Measurements from ENCODE around the gene MSX2. TPM values are rescaled to one million over a fixed set of nuclear protein-coding genes. Genes with fewer than 3 reads are reported as not detected.

The MSX2 gene
- total RNA-seq, 2 experiments from 2014 or later = not detected

DNA sequence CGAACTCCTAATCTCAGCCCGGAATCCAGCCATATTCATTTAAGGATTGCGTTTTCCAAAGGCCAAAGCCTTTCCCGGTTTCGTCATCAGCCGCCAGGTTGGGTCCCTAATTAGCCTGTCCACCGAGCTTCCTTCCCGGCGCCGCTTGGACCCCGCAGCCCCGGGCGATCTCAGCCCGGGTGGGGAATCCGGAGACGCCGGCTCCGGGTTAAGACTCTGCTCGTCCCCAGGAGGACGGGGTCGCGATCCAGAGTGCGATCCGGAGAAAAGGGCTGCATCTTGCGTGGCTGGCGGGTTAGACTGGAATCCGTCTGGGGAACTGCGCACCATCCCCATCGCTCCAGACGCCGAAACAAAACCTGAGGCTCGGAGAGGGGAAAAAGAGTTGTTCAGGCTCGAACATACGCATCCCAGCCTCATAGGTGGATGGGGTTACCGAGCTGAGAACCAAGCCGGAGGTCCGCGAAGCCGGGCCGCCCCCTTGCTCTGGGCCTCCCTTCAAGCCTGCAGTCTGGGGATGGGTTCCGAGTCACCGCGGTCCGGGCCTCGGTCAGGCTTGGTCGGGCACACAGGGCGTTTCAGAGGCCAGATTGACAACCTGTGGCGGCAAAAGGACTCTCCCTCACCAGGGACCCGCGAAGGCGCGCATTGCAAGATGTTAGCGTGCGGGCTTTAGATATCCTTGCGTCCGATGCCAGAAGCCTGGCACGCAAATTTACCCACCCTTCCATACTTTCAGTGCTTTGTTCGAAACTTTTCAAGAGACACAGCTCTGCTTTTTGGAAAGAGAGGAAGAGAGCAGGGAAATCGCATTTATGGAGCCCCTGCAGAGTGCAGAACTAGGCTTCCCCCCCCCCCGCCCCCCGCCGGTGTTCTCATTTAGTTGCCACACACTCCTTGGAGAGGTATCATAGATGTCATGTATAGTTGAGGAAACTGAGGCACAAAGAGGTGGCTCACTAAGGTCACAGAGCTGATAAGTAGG is 7.9 kb downstream of the MSX2 start:
- no TSS peak for BruUV-seq (replicated peaks)
- no peak for DNase-seq (ENCODE audit: low spot score)
- no peak for TF ChIP-seq EZH2phosphoT487 (IDR thresholded peaks at IDR 0.05; ENCODE audit: borderline replicate concordance, low read depth, low read length)
- TF ChIP-seq, protein P1, sequence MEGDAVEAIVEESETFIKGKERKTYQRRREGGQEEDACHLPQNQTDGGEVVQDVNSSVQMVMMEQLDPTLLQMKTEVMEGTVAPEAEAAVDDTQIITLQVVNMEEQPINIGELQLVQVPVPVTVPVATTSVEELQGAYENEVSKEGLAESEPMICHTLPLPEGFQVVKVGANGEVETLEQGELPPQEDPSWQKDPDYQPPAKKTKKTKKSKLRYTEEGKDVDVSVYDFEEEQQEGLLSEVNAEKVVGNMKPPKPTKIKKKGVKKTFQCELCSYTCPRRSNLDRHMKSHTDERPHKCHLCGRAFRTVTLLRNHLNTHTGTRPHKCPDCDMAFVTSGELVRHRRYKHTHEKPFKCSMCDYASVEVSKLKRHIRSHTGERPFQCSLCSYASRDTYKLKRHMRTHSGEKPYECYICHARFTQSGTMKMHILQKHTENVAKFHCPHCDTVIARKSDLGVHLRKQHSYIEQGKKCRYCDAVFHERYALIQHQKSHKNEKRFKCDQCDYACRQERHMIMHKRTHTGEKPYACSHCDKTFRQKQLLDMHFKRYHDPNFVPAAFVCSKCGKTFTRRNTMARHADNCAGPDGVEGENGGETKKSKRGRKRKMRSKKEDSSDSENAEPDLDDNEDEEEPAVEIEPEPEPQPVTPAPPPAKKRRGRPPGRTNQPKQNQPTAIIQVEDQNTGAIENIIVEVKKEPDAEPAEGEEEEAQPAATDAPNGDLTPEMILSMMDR (conservative IDR thresholded peaks at IDR 0.05; ENCODE audit: low read length) = no peak
- H3K79me2 ChIP-seq (ENCODE audit: insufficient read depth, low read depth, low read length) = no peaks in the 10 kb centered on the region
- H2AFZ ChIP-seq (ENCODE audit: low read length) = no peak overlapping the region
- no peaks in the 10 kb centered on the region for H4K20me1 ChIP-seq (ENCODE audit: insufficient read depth, low read length)
- H3K4me1 ChIP-seq (ENCODE audit: insufficient read depth, low read length, poor library complexity, severe bottlenecking) = no peaks in the 10 kb centered on the region
- ChIA-PET POLR2A (no interaction called here), CTCF (ENCODE audit: unreplicated experiment) (no interaction called here)
- H3K9me3 ChIP-seq (ENCODE audit: low read length) = no peaks in the 10 kb centered on the region
- no peak overlapping the region for H3K27ac ChIP-seq (ENCODE audit: low read depth, low read length, poor library complexity, severe bottlenecking)
- H3K9me2 ChIP-seq (ENCODE audit: insufficient read depth, low read length) = no peaks in the 10 kb centered on the region
- intact Hi-C loops (cut with micrococcal nuclease; ENCODE audit: unreplicated experiment) = no loop called here
- H3K4me2 ChIP-seq (ENCODE audit: low read length) = no peak overlapping the region
- no peaks in the 10 kb centered on the region for H3K36me3 ChIP-seq (ENCODE audit: insufficient read depth, low read length)
- H3K4me3 ChIP-seq (ENCODE audit: low read depth, low read length, poor library complexity, severe bottlenecking) = no peak overlapping the region

DNA sequence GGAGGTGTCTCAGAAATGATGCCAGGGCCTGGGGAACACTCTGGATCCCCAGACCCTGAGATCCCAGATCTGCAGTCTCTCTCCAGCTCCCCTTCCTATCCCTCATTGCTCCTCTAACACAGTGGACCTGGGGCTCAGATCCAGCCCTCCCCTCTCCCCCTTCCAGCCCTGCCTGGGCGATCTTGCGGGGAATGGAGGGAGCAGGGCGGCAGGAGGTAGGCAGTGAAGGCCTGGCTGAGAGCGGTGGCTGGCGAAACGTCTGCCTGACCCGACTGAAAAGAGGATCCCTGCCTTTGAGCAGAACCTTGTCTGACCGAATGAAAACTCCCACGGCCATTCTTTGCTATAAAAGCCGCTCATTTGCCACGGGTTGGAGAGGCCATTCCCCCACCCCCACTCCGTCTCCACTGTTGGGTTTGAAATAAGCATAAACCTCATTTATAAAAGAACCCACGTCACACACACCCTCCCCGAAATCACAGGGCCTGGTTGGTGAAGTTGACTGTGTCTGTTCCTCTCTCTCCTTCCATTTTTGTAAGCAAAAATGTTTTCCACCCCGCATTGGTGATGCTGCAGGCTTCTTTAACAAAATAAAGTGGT is 8.8 kb downstream of the MSX2 start:
- ChIA-PET CTCF (ENCODE audit: unreplicated experiment) (no interaction called here), POLR2A (no interaction called here)
- Histone ChIP-seq H3K79me2 (ENCODE audit: insufficient read depth, low read depth, low read length) (no peaks in the 10 kb centered on the region), H3K27ac (ENCODE audit: low read depth, low read length, poor library complexity, severe bottlenecking) (no peak overlapping the region), H3K4me3 (ENCODE audit: low read depth, low read length, poor library complexity, severe bottlenecking) (no peak overlapping the region), H3K4me1 (ENCODE audit: insufficient read depth, low read length, poor library complexity, severe bottlenecking) (no peaks in the 10 kb centered on the region), H3K36me3 (ENCODE audit: insufficient read depth, low read length) (no peaks in the 10 kb centered on the region), H4K20me1 (ENCODE audit: insufficient read depth, low read length) (no peaks in the 10 kb centered on the region), H3K9me3 (ENCODE audit: low read length) (no peaks in the 10 kb centered on the region), H3K4me2 (ENCODE audit: low read length) (no peak overlapping the region), H2AFZ (ENCODE audit: low read length) (no peak overlapping the region), H3K9me2 (ENCODE audit: insufficient read depth, low read length) (no peaks in the 10 kb centered on the region)
- no peak for DNase-seq (ENCODE audit: low spot score)
- intact Hi-C loops (cut with micrococcal nuclease; ENCODE audit: unreplicated experiment) = no loop called here
- BruUV-seq (replicated peaks) = no TSS peak
- TF ChIP-seq EZH2phosphoT487 (IDR thresholded peaks at IDR 0.05; ENCODE audit: borderline replicate concordance, low read depth, low read length) = no peak
- TF ChIP-seq, protein P1 (conservative IDR thresholded peaks at IDR 0.05; ENCODE audit: low read length) = no peak

DNA sequence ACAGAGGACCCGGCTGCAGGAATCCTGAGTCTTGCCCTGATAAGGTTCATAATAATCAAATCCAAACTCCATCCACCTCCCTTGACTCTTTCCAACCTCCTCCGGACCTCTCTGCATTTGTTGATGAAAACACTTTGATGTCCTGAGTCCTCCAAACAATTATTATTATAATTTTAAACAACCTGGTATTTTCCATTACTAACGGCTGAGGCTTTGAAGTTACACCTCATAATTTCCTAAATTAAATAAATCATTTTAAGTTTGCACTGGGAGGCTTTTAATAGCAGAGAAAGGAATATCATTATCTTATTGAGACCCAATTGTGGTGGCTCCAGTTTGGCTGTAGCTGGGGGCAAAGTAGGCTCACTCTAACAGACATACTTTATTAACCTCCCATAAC is 9.5 kb downstream of the MSX2 start:
- no TSS peak for BruUV-seq (replicated peaks)
- Histone ChIP-seq H3K4me3 (ENCODE audit: low read depth, low read length, poor library complexity, severe bottlenecking) (no peak overlapping the region), H3K9me3 (ENCODE audit: low read length) (no peaks in the 10 kb centered on the region), H3K9me2 (ENCODE audit: insufficient read depth, low read length) (no peaks in the 10 kb centered on the region), H4K20me1 (ENCODE audit: insufficient read depth, low read length) (no peaks in the 10 kb centered on the region), H3K4me1 (ENCODE audit: insufficient read depth, low read length, poor library complexity, severe bottlenecking) (no peaks in the 10 kb centered on the region), H2AFZ (ENCODE audit: low read length) (no peak overlapping the region), H3K4me2 (ENCODE audit: low read length) (no peak overlapping the region), H3K79me2 (ENCODE audit: insufficient read depth, low read depth, low read length) (no peaks in the 10 kb centered on the region), H3K27ac (ENCODE audit: low read depth, low read length, poor library complexity, severe bottlenecking) (no peak overlapping the region), H3K36me3 (ENCODE audit: insufficient read depth, low read length) (no peaks in the 10 kb centered on the region)
- intact Hi-C loops (cut with micrococcal nuclease; ENCODE audit: unreplicated experiment) = no loop called here
- TF ChIP-seq, protein P1 (conservative IDR thresholded peaks at IDR 0.05; ENCODE audit: low read length) = no peak
- no peak for TF ChIP-seq EZH2phosphoT487 (IDR thresholded peaks at IDR 0.05; ENCODE audit: borderline replicate concordance, low read depth, low read length)
- ChIA-PET POLR2A (interaction anchor here (0.7 kb wide), 1 partner anchor 1321 kb away, joined by 4 read pairs; no protein-coding TSS in a partner anchor), CTCF (ENCODE audit: unreplicated experiment) (no interaction called here)
- no peak for DNase-seq (ENCODE audit: low spot score)

Data from OCI-LY7 (cell line).